ENCODE measurements around the gene NAT8L. TPM values are rescaled to one million over a fixed set of nuclear protein-coding genes. Genes with fewer than 3 reads are reported as not detected.

The NAT8L gene
- total RNA-seq, 2 donors from 2014 or later = 0.22 TPM; not detected in 1

- no peaks in the 10 kb centered on the region for H3K4me1 Mint-ChIP-seq
- no peaks in the 10 kb centered on the region for H3K27me3 Mint-ChIP-seq
- no peak for ATAC-seq (replicated peaks)
- H3K27ac Mint-ChIP-seq = no peak overlapping the region
- no peaks in the 10 kb centered on the region for H3K9me3 Mint-ChIP-seq
- no peaks in the 10 kb centered on the region for H3K36me3 Mint-ChIP-seq (ENCODE audit: low read depth)
- no peak overlapping the region for H3K4me3 Mint-ChIP-seq
Observed at GRCh38 chr4:2066011-2066551, 7.0 kb downstream of the NAT8L start.

GRCh38 chr4:2066571-2067445, 7.7 kb downstream of the NAT8L start:
- Mint-ChIP-seq H3K4me1 (no peaks in the 10 kb centered on the region), H3K4me3 (no peak overlapping the region), H3K27ac (no peak overlapping the region), H3K27me3 (no peaks in the 10 kb centered on the region), H3K36me3 (ENCODE audit: low read depth) (no peaks in the 10 kb centered on the region), H3K9me3 (no peaks in the 10 kb centered on the region)
- no peak for ATAC-seq (replicated peaks)

GRCh38 chr4:2067446-2068197, 8.5 kb downstream of the NAT8L start:
- Mint-ChIP-seq H3K27ac (no peak overlapping the region), H3K27me3 (no peaks in the 10 kb centered on the region), H3K9me3 (no peaks in the 10 kb centered on the region), H3K36me3 (ENCODE audit: low read depth) (no peaks in the 10 kb centered on the region), H3K4me1 (no peaks in the 10 kb centered on the region), H3K4me3 (no peak overlapping the region)
- no peak for ATAC-seq (replicated peaks)

GRCh38 chr4:2068198-2068470, 9.0 kb downstream of the NAT8L start:
- no peak overlapping the region for H3K27ac Mint-ChIP-seq
- H3K9me3 Mint-ChIP-seq = no peaks in the 10 kb centered on the region
- no peak for ATAC-seq (replicated peaks)
- H3K4me3 Mint-ChIP-seq = no peak overlapping the region
- no peaks in the 10 kb centered on the region for H3K27me3 Mint-ChIP-seq
- H3K36me3 Mint-ChIP-seq (ENCODE audit: low read depth) = no peaks in the 10 kb centered on the region
- H3K4me1 Mint-ChIP-seq = no peaks in the 10 kb centered on the region

- no peak overlapping the region for H3K4me3 Mint-ChIP-seq
- no peaks in the 10 kb centered on the region for H3K27me3 Mint-ChIP-seq
- H3K27ac Mint-ChIP-seq = no peak overlapping the region
- no peaks in the 10 kb centered on the region for H3K9me3 Mint-ChIP-seq
- no peak for ATAC-seq (replicated peaks)
- no peaks in the 10 kb centered on the region for H3K36me3 Mint-ChIP-seq (ENCODE audit: low read depth)
- no peaks in the 10 kb centered on the region for H3K4me1 Mint-ChIP-seq
Observed at GRCh38 chr4:2068566-2068965, 9.4 kb downstream of the NAT8L start.

GRCh38 chr4:2069161-2069971, 10.2 kb downstream of the NAT8L start:
- H3K27ac Mint-ChIP-seq = no peak overlapping the region
- no peak overlapping the region for H3K4me3 Mint-ChIP-seq
- H3K9me3 Mint-ChIP-seq = no peaks in the 10 kb centered on the region
- no peaks in the 10 kb centered on the region for H3K36me3 Mint-ChIP-seq (ENCODE audit: low read depth)
- no peaks in the 10 kb centered on the region for H3K27me3 Mint-ChIP-seq
- no peak for ATAC-seq (replicated peaks)
- H3K4me1 Mint-ChIP-seq = no peaks in the 10 kb centered on the region

GRCh38 chr4:2069986-2070385, 10.9 kb downstream of the NAT8L start:
- H3K36me3 Mint-ChIP-seq (ENCODE audit: low read depth) = no peaks in the 10 kb centered on the region
- H3K4me1 Mint-ChIP-seq = no peaks in the 10 kb centered on the region
- no peak for ATAC-seq (replicated peaks)
- H3K9me3 Mint-ChIP-seq = no peaks in the 10 kb centered on the region
- H3K27me3 Mint-ChIP-seq = no peaks in the 10 kb centered on the region
- H3K27ac Mint-ChIP-seq = no peak overlapping the region
- H3K4me3 Mint-ChIP-seq = no peak overlapping the region

GRCh38 chr4:2070421-2071251, 11.5 kb downstream of the NAT8L start:
- H3K4me3 Mint-ChIP-seq = no peak overlapping the region
- H3K27me3 Mint-ChIP-seq = no peaks in the 10 kb centered on the region
- no peaks in the 10 kb centered on the region for H3K4me1 Mint-ChIP-seq
- no peaks in the 10 kb centered on the region for H3K9me3 Mint-ChIP-seq
- H3K27ac Mint-ChIP-seq = no peak overlapping the region
- no peaks in the 10 kb centered on the region for H3K36me3 Mint-ChIP-seq (ENCODE audit: low read depth)
- ATAC-seq (replicated peaks) = no peak

GRCh38 chr4:2071252-2071911, 12.3 kb downstream of the NAT8L start:
- no peak overlapping the region for H3K4me3 Mint-ChIP-seq
- no peak for ATAC-seq (replicated peaks)
- no peaks in the 10 kb centered on the region for H3K27me3 Mint-ChIP-seq
- no peaks in the 10 kb centered on the region for H3K9me3 Mint-ChIP-seq
- H3K4me1 Mint-ChIP-seq = no peaks in the 10 kb centered on the region
- H3K36me3 Mint-ChIP-seq (ENCODE audit: low read depth) = no peaks in the 10 kb centered on the region
- H3K27ac Mint-ChIP-seq = no peak overlapping the region

- H3K9me3 Mint-ChIP-seq = no peaks in the 10 kb centered on the region
- H3K4me3 Mint-ChIP-seq = no peak overlapping the region
- ATAC-seq (replicated peaks) = no peak
- no peaks in the 10 kb centered on the region for H3K4me1 Mint-ChIP-seq
- H3K27ac Mint-ChIP-seq = no peak overlapping the region
- no peaks in the 10 kb centered on the region for H3K36me3 Mint-ChIP-seq (ENCODE audit: low read depth)
- H3K27me3 Mint-ChIP-seq = no peaks in the 10 kb centered on the region
Observed at GRCh38 chr4:2071912-2072867, 13.1 kb downstream of the NAT8L start.

- Mint-ChIP-seq H3K27me3 (no peaks in the 10 kb centered on the region), H3K9me3 (no peaks in the 10 kb centered on the region), H3K4me3 (no peak overlapping the region), H3K36me3 (ENCODE audit: low read depth) (no peaks in the 10 kb centered on the region), H3K27ac (no peak overlapping the region), H3K4me1 (no peaks in the 10 kb centered on the region)
- no peak for ATAC-seq (replicated peaks)
Observed at GRCh38 chr4:2072971-2073807, 14.1 kb downstream of the NAT8L start.

Data from activated T-helper 17 cell treated with anti-CD3 and anti-CD28 coated beads, Interleukin-2, amount 50 U/mL, for 72 hours (primary cell).